VCaP (cell line): ENCODE results near the gene FGFRL1.

Source experiments
- H3K27ac ChIP-seq: fragments of 450-650 bp; 2 replicates; pipeline ENCODE4 v1.5.1; 2017
- TF ChIP-seq, protein P1 (sequence below): fragments of 450-650 bp; conservative IDR thresholded peaks from 2 replicates; pipeline ENCODE4 v1.5.1; 2017; ENCODE audit warnings: mild to moderate bottlenecking, moderate library complexity

FGFRL1 gene

DNA sequence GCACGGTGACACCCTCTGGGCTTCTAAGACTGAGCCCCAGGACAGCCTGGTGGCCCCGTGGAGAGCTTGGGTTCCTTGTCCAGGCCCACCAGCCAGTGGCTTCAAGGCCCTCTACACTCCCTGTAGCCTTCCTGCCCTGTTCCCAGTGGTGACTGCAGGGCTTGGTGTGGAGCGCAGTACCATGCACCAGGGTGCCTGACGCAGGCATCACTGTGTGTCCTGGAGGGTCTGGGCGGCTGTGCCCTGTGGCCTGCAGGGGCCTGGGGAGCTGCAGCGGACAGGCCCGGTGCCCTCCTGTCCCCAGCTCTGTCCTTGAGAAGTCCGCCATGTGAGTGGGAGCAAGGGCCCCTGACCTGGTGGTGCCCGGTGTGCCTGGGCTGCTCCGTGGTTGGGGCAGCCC, 4.3 kb downstream of the FGFRL1 start:
- TF ChIP-seq, protein P1, sequence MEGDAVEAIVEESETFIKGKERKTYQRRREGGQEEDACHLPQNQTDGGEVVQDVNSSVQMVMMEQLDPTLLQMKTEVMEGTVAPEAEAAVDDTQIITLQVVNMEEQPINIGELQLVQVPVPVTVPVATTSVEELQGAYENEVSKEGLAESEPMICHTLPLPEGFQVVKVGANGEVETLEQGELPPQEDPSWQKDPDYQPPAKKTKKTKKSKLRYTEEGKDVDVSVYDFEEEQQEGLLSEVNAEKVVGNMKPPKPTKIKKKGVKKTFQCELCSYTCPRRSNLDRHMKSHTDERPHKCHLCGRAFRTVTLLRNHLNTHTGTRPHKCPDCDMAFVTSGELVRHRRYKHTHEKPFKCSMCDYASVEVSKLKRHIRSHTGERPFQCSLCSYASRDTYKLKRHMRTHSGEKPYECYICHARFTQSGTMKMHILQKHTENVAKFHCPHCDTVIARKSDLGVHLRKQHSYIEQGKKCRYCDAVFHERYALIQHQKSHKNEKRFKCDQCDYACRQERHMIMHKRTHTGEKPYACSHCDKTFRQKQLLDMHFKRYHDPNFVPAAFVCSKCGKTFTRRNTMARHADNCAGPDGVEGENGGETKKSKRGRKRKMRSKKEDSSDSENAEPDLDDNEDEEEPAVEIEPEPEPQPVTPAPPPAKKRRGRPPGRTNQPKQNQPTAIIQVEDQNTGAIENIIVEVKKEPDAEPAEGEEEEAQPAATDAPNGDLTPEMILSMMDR: no peak
- peak overlapping the region; percentile 72 for H3K27ac ChIP-seq

DNA sequence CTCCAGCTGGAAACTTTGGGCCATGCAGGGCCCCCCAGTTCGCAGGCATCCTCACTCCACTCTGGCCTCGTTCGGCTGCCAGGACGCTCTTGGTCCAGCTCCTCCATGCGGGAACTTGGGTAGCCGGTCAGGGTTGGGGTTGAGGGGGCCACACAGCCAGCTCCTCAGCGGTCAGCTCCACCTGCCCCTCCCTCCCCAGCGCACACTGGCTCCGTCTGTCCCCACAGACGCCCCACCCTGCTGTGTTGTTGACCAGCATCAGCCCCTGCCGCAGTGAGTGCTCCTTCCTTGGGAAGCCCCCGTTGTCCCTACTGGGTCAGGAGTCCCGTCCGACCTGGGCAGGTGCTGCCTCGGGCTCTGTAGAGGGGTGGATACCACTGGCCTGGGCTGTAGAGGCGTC, 5.8 kb downstream of the FGFRL1 start:
- TF ChIP-seq, protein P1: no peak

DNA sequence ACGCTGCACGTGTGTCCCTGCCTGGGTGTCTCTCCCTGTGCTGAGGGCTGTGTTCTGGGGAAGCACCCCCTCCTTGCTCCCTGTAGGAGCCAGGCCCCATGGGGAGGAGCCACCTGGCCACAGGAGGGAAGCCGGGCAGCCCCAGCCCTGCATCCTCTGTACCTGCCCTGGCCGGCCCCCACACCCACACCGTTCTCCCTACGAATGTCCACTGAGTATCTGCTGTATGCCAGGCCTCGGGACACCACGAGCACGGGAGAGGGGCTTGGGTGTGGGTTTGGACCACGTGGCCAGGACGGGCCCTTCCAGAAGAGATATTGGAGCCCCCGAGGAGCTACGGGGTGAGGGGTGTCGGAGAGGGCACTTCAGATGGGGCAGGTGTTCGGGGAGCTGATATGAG, 6.3 kb downstream of the FGFRL1 start:
- TF ChIP-seq, protein P1: no peak
- H3K27ac ChIP-seq: peak overlapping the region; percentile 72

More for the DNA sequence above, 5.8 kb downstream of the FGFRL1 start:
- H3K27ac ChIP-seq: peak overlapping the region; percentile 72

DNA sequence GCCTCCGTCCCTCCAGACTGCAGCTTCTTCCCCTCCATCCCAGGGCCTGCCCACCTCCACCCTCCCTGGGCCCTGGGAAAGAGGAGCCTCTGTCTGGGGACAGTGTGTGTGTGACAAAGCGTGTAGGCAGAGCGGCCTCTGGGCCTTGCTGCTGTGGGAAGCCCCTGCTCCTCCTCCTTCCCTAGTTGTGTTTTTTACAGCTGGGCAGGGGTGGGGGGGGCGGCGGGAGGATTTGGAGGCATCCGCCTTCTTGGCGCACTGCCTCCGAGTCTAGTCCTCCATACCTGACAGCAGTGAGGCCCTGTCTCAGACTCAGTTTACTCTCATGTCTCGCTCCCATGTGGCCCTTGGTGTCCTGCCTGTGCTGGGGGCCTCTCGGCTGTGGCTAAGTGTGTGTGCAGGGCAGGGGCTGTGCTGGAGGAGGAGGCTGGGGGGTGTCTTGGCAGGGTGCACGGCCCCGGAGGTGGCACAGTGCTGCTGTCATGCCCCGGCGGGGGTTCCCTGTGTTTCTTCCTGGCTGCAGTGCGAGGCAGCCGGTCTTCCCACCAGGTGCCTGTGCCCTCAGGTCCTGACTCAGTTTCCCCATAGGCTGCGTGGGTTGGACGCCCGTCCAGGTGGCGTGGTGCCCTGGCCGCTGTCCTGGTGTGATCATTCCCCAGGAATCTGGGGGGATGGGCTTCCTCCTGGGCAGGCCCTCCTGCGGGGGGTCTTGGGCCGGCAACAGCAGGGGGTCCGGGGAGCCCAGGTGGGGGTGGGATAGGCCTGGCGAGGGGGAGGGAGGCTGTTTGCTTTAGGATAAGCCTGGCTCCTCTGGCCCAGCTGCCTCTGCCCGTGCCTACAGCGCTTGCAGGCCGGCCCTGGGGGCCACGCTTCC, 7.0 kb downstream of the FGFRL1 start:
- H3K27ac ChIP-seq: peak overlapping the region; percentile 72
- TF ChIP-seq, protein P1: no peak

DNA sequence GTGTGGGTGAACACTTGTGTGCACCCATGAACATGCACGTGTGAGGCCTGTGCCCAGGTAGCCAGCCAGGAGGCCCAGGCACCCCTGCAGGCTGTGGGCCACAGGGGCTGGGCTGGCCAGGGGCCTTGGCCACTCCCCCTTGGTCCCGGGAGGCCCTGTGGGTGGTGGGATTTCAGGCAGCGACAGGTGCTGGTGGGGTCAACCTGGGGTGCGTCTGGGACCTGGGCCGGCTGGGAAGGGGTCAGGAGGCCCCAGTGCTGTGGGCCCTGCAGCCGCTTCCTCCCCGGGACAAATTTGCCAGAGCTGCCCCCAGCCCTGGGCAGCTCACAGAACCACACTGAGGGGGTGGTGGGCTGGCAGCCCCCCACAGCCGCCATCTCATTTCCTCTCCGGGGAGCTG, 7.9 kb downstream of the FGFRL1 start:
- TF ChIP-seq, protein P1: no peak
- peak overlapping the region; percentile 72; the same call in 1 of the 2 replicates for H3K27ac ChIP-seq

DNA sequence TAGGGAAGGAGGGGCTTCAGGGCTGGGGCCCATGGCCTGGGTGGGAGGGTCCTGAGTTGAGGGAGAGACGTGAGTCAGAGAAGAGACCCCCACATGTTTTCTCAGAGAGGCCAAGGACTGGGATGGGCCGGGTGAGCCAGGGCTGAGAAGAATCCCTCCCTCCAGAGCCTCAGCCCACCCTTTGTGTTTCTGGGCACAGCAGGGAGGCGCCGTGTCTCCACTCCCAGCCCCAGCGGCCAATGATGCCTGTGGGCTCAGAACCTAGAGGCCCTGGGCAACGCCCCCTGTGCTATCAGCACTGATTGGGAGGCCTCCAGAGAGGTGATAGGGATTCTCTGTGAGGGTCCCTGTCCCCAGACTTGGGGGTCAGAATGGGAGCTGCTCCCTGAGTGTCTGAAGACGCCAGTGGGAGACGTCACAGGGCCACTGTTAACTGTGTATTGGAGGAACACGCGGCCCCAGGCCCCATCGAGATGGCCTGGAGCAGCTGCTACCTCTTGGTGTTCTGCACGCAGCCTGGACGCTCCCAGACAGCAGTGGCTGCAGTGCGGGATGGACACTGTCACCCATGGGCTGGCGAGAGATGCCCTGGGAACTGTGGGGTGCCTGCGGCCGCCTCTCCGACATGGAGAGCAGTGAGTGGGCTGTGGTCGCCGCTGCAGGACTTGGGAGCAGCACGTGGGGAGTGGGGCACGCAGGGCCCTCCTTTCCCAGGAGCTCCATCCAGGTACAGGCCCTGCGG, 8.5 kb downstream of the FGFRL1 start:
- peak overlapping the region; percentile 72; the same call in 1 of the 2 replicates for H3K27ac ChIP-seq
- TF ChIP-seq, protein P1: no peak

DNA sequence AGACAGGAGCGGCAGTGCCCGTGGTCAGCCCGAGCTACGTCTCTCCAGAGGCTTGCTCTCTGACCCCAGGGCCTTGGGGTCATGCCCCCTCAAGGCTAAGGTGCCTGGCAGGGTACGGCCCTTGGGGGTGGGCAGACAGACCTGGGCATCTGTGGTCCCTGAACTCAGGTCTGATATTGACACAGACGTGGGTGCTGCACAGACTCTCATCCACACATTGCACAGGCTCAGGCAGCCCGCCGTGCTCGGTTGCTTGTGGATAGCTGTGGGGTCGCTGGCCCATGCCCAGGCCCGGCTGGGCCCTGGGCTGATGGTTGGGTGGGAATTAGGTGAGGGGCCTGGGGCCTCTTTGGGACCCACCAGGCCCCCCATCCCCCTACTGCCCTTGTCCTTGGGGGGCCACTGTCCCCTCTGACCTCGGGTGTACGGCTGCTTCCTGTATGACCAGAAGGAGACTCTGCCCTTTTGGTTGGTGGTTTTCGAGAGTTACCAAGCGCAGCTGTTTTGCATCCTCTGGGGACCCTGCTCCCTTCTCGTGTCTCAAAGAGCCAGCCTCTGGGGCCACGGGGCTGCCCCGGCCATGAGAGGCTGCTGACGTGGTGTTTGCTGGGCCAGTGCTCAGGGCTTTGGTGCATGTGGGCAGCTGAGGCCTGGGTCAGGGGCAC, 10.1 kb downstream of the FGFRL1 start:
- TF ChIP-seq, protein P1: no peak
- H3K27ac ChIP-seq: 0 out of 2 replicates have a peak overlapping the region, but pooled peaks have one; percentile 11
